ENCODE data around the gene SORCS2.

GRCh38 chr4:7708238-7708637 is 515.9 kb downstream of the SORCS2 start:
- no peak for TF ChIP-seq POLR2A (IDR thresholded peaks at IDR 0.05)
- TF ChIP-seq CTCF (IDR thresholded peaks at IDR 0.05), result no peak

Data from Peyer's patch (tissue), 4 donors.